ENCODE data around the gene GRM4.

The GRM4 gene

GRCh38 chr6:33976437-33977360 is 169.2 kb downstream of the GRM4 start:
- DNase-seq: no peak

GRCh38 chr6:33975661-33976436 is 170.0 kb downstream of the GRM4 start:
- no peak for DNase-seq

GRCh38 chr6:33974471-33974870 is 171.4 kb downstream of the GRM4 start:
- DNase-seq: no peak

GRCh38 chr6:33974030-33974429 is 171.9 kb downstream of the GRM4 start:
- DNase-seq: no peak

- no peak for DNase-seq
Measured at GRCh38 chr6:33971580-33971979, 174.3 kb downstream of the GRM4 start.

All from effector CD4-positive, alpha-beta T cell (primary cell).